Peyer's patch (tissue), 4 donors: ENCODE results near the gene SLC1A2. TPM values are rescaled to one million over a fixed set of nuclear protein-coding genes. Genes with fewer than 3 reads are reported as not detected.

Source experiments
- DNase-seq, 3 donors: peaks; one replicate each; pipeline ENCODE4 v3.0.0-alpha.2; 2017 to 2019
- H3K27ac ChIP-seq, 4 donors: fragments of 200-600 bp; sonication (generic); one replicate each; pipeline ENCODE4 v1.5.1; 2016 to 2019
- H3K27me3 ChIP-seq, 2 donors: fragments of 200-600 bp; sonication (generic); one replicate each; pipeline ENCODE4 v1.5.1; 2019
- H3K36me3 ChIP-seq, 3 donors: fragments of 200-600 bp; sonication (generic); one replicate each; pipeline ENCODE4 v1.5.1; 2016 to 2019
- H3K4me1 ChIP-seq, 4 donors: fragments of 200-600 bp; sonication (generic); one replicate each; pipeline ENCODE4 v1.5.1; 2016 to 2019
- H3K4me3 ChIP-seq, 4 donors: fragments of 200-600 bp; sonication (generic); 1 replicate in 3 of 4; 2 replicates in 1 of 4; pipeline ENCODE4 v1.5.1; 2016 to 2019; ENCODE audit warnings: mild to moderate bottlenecking in 1 of 4
- H3K9me3 ChIP-seq, 4 donors: fragments of 200-600 bp; sonication (generic); one replicate each; pipeline ENCODE4 v1.5.1; 2016 to 2019; ENCODE audit warnings: mild to moderate bottlenecking in 1 of 4
- POLR2A ChIP-seq, 2 donors: fragments of 450-650 bp; IDR thresholded peaks; one replicate each; pipeline ENCODE4 v1.5.1; 2017; ENCODE audit warnings: antibody characterized with exemption in 2 of 2, mild to moderate bottlenecking in 2 of 2, moderate library complexity in 2 of 2
- total RNA-seq, 4 donors: library from RNA; depleted of rRNA; stranded (reverse); fragments of >200 nt; gene quantifications; one replicate each; pipeline ENCODE4 v1.1.0, GENCODE V29; 2016
- TF ChIP-seq, protein P1 (sequence below), 6 experiments: fragments of 450-650 bp in 4 of 6; fragments of 200-600 bp in 2 of 6; sonication (generic) in 1 of 6; IDR thresholded peaks; one replicate each; pipeline ENCODE4 v1.5.1; 2017 to 2019; ENCODE audit warnings: antibody characterized with exemption in 6 of 6, mild to moderate bottlenecking in 3 of 6, moderate library complexity in 1 of 6

The SLC1A2 gene
- total RNA-seq, 4 donors from 2014 or later = 0.38 to 1.1 TPM; not detected in 2

DNA sequence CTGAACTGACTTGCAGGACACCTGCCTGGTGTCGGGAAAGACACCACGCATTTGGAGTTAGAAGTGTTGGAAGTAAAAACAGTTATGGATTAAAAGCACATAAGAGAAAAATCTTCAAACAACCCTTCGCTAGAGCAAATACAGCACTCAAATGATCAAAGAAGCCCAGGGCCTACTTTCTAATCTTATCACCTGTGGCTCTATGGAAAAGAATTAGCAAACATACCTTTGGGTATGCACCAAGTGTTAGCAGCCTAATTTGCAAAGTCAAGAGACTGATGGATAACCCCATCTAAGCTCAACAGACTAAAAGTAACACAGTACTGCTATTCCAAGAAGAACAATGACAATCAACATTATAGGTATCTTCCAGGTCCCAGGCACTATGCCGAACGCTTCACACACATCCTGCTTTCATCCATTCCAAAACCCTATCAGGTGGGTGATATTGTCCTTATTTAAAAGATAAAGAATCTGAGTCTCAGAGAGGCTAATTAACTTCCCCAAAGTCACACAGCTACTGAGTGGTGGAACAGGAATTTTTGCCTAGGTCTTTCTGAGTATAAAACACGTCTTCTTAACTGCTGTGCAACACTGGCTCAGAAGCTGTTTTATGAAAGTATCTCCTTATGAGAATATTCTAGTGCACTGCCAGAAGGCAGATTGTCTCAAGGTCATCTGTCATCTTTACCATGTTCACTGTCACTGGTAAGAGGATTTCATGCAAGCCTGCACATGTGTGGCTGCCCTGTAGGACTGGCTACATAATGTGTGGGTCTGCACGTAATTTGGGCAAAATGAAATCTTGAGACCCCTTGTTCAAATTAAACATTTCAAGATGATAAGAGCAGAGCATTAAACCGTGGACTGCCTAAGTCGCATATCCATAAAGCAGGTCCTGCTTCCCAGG lies 16.4 kb downstream of the SLC1A2 start:
- no peaks in the 10 kb centered on the region for H3K36me3 ChIP-seq
- H3K4me3 ChIP-seq = no peak overlapping the region
- no peak overlapping the region for H3K27ac ChIP-seq
- H3K4me1 ChIP-seq = no peaks in the 10 kb centered on the region
- no peak for TF ChIP-seq POLR2A (IDR thresholded peaks at IDR 0.05)
- TF ChIP-seq, protein P1, sequence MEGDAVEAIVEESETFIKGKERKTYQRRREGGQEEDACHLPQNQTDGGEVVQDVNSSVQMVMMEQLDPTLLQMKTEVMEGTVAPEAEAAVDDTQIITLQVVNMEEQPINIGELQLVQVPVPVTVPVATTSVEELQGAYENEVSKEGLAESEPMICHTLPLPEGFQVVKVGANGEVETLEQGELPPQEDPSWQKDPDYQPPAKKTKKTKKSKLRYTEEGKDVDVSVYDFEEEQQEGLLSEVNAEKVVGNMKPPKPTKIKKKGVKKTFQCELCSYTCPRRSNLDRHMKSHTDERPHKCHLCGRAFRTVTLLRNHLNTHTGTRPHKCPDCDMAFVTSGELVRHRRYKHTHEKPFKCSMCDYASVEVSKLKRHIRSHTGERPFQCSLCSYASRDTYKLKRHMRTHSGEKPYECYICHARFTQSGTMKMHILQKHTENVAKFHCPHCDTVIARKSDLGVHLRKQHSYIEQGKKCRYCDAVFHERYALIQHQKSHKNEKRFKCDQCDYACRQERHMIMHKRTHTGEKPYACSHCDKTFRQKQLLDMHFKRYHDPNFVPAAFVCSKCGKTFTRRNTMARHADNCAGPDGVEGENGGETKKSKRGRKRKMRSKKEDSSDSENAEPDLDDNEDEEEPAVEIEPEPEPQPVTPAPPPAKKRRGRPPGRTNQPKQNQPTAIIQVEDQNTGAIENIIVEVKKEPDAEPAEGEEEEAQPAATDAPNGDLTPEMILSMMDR (IDR thresholded peaks at IDR 0.05) = no peak
- H3K9me3 ChIP-seq = no peaks in the 10 kb centered on the region
- no peaks in the 10 kb centered on the region for H3K27me3 ChIP-seq
- no peak for DNase-seq

DNA sequence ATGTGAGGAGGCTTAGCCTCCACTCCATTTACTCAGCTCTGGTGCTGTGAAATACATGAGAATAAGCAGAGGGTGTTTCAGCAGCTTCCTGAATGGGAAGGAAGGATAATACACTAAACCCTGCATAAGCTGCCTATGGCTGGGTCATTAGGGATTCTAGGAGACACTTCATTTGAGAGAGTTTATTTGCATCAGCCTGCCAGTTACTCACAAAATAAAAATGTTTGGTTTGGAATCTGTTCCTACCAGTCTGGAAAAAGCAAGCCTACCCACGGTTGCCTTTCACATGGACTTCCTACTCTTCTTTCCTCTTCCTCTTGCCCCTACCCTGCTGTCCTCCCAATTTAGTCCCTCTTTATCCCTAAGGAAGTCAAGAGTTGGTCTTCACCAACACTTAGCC lies 20.5 kb downstream of the SLC1A2 start:
- Histone ChIP-seq H3K36me3 (no peaks in the 10 kb centered on the region), H3K27ac (no peak overlapping the region), H3K4me3 (no peak overlapping the region), H3K9me3 (no peaks in the 10 kb centered on the region), H3K27me3 (no peaks in the 10 kb centered on the region), H3K4me1 (no peaks in the 10 kb centered on the region)
- DNase-seq = no peak
- TF ChIP-seq, protein P1 (IDR thresholded peaks at IDR 0.05) = no peak
- TF ChIP-seq POLR2A (IDR thresholded peaks at IDR 0.05) = no peak

DNA sequence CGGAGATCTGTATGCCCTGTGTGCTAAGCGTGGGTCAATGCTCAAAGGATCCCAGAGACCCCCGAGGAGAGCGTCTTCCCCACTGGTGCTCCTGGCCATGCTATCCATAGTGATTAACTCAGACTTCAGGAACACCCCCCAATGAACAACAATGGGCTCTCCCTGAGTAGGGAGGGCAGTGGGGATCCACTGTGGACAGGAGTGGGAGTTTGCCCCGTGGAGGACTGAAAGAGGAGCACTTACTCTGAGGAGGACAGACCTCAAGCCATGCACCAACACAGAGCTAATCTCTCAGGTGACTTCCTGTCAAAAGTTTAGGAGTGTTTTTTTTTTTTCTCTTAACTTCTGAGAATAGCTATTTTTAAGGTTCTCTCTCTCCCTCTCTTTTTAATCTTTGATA lies 24.4 kb downstream of the SLC1A2 start:
- Histone ChIP-seq H3K4me3 (no peak overlapping the region), H3K9me3 (no peaks in the 10 kb centered on the region), H3K36me3 (no peaks in the 10 kb centered on the region), H3K27me3 (no peaks in the 10 kb centered on the region), H3K4me1 (peaks cover 0 to 14% (median 4%) of the 10 kb centered on the region in 4 donors), H3K27ac (no peak overlapping the region)
- no peak for DNase-seq
- TF ChIP-seq, protein P1 (IDR thresholded peaks at IDR 0.05) = no peak
- no peak for TF ChIP-seq POLR2A (IDR thresholded peaks at IDR 0.05)

DNA sequence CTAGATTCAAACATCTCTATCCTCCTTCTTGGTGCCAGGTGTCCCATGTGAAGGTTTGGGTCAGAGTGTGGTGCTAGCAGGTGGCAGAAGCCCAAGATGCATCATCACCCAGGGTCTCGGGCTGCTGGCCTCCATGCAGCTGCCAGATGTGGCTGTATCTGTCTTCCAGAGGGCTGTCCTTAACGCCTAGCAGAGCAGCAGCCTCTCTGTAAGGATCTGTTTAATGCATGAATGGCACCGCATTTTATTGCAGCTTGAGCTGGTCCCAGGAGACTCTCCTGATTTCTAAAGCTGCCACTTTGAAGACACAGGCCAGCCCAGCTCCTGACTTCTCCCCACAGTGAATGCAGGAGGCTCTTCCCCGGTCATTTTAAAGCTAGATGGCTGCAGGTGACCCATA lies 26.3 kb downstream of the SLC1A2 start:
- Histone ChIP-seq H3K27ac (no peak overlapping the region), H3K27me3 (no peaks in the 10 kb centered on the region), H3K36me3 (no peaks in the 10 kb centered on the region), H3K9me3 (no peaks in the 10 kb centered on the region), H3K4me1 (peaks cover 0 to 14% (median 4%) of the 10 kb centered on the region in 4 donors), H3K4me3 (no peak overlapping the region)
- DNase-seq = no peak
- TF ChIP-seq, protein P1 (IDR thresholded peaks at IDR 0.05) = no peak
- TF ChIP-seq POLR2A (IDR thresholded peaks at IDR 0.05) = no peak

- Histone ChIP-seq H3K4me1 (peaks cover 0 to 14% (median 4%) of the 10 kb centered on the region in 4 donors), H3K4me3 (peak overlapping the region in 1 of 4 donors; percentile 5), H3K27ac (no peak overlapping the region), H3K36me3 (no peaks in the 10 kb centered on the region), H3K9me3 (no peaks in the 10 kb centered on the region), H3K27me3 (no peaks in the 10 kb centered on the region)
- TF ChIP-seq POLR2A (IDR thresholded peaks at IDR 0.05) = no peak
- TF ChIP-seq, protein P1 (IDR thresholded peaks at IDR 0.05) = peak; percentile 75 to 85 (median 84)
- DNase-seq = peak; percentile 80 to 92 (median 84)
Measured at GRCh38 chr11:35391922-35392688, 27.3 kb downstream of the SLC1A2 start.
